ENCODE measurements around the gene SLC22A3.

Gene SLC22A3

DNA sequence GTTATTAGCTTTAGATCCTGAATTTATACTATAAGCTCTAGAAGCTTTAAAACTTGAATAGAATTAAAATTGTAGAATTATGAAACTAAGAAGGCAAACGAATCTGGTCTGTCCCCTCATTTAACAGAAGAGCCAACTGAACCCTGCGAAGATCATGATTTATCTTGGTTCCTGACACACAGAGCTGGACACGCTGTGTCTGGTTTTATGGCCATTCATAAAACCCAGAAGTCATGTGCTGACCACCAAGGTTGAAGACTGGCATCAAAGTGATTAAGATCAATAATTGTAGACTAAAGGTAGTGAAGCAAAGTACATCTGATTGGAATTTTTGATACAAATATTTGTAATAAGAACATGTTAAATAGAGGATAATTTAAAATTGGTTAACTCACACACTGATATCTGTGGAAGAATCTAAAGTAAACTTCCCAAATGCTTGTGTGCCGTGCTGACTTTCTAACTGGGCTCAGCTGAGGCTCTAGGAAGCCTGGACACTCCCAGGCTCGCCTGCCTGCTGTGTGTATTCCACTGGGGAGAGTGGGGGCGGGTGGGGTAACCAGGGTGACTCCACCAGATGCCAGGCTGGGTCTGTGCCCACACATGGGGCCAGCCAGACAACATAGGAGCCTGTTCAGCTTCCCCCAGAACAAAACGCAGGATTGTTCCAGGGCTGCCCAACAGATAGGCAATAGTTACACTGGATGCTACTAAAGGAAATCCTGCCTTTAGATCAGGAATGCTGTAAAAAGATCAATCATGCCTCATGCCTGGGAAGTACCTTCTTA is 42.1 kb upstream of the SLC22A3 start:
- TF ChIP-seq SUZ12 (IDR thresholded peaks at IDR 0.05; ENCODE audit: extremely low read depth, insufficient read depth, insufficient read length) (no peak), ZNF274 (IDR thresholded peaks at IDR 0.05; ENCODE audit: low read depth, low read length) (no peak), YY1 (IDR thresholded peaks at IDR 0.05; ENCODE audit: insufficient read depth, insufficient read length) (no peak)
- Histone ChIP-seq H3K9ac (ENCODE audit: insufficient read length, low read depth) (no peak overlapping the region), H3K36me3 (ENCODE audit: insufficient read depth, insufficient read length, low read length) (no peaks in the 10 kb centered on the region), H3K4me3 (ENCODE audit: insufficient read length, low read depth) (no peak overlapping the region), H3K4me1 (ENCODE audit: insufficient read depth, insufficient read length) (peaks cover 3% of the 10 kb centered on the region), H3K27me3 (ENCODE audit: insufficient read depth, insufficient read length) (no peaks in the 10 kb centered on the region), H3K9me3 (ENCODE audit: insufficient read depth, low read length) (peaks cover 35% of the 10 kb centered on the region)
- DNase-seq (ENCODE audit: low read depth, low spot score) = no peak

DNA sequence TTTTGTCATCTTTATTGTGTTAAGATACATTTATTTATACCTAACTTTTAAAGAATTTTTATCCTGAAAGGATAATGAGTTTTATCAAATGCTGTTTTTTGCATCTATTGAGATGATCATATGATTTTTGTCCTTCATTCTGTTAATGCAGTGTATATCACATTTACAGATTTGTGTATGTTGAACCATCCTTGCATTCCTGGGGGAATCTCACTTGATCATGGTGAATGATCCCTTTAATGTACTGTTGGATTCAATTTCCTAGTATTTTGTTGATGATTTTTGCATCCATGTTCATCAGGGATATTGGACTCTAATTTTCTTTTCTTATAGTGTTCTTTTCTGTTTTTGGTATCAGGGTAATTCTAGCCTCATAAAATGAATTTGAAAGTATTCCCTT is 38.5 kb upstream of the SLC22A3 start:
- no peak overlapping the region for H3K4me3 ChIP-seq (ENCODE audit: insufficient read length, low read depth)
- no peaks in the 10 kb centered on the region for H3K36me3 ChIP-seq (ENCODE audit: insufficient read depth, insufficient read length, low read length)
- no peak overlapping the region for H3K9ac ChIP-seq (ENCODE audit: insufficient read length, low read depth)
- DNase-seq (ENCODE audit: low read depth, low spot score) = no peak
- TF ChIP-seq SUZ12 (IDR thresholded peaks at IDR 0.05; ENCODE audit: extremely low read depth, insufficient read depth, insufficient read length) (no peak), YY1 (IDR thresholded peaks at IDR 0.05; ENCODE audit: insufficient read depth, insufficient read length) (no peak), ZNF274 (IDR thresholded peaks at IDR 0.05; ENCODE audit: low read depth, low read length) (no peak)
- peaks cover 50% of the 10 kb centered on the region for H3K9me3 ChIP-seq (ENCODE audit: insufficient read depth, low read length)
- H3K4me1 ChIP-seq (ENCODE audit: insufficient read depth, insufficient read length) = no peaks in the 10 kb centered on the region
- H3K27me3 ChIP-seq (ENCODE audit: insufficient read depth, insufficient read length) = no peaks in the 10 kb centered on the region

DNA sequence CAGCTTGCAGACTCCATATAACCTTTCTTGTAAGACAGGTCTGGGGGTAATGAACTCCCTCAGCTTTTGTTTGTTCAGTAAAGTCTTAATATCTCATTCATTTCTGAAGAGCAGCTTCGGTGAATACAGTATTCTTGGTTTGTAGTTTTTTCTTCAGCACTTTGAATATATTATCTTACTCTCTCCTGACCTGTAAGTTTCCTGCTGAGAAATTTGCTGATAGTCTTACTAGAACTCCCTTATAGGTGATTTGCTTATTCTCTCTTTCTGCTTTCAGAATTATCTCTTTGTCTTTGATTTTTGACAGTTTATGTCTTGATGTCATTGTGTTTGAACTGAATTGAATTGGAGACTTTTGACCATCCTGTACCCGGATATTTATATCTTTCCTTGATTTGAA is 35.3 kb upstream of the SLC22A3 start:
- TF ChIP-seq SUZ12 (IDR thresholded peaks at IDR 0.05; ENCODE audit: extremely low read depth, insufficient read depth, insufficient read length) = no peak
- no peak for TF ChIP-seq YY1 (IDR thresholded peaks at IDR 0.05; ENCODE audit: insufficient read depth, insufficient read length)
- no peak for TF ChIP-seq ZNF274 (IDR thresholded peaks at IDR 0.05; ENCODE audit: low read depth, low read length)
- Histone ChIP-seq H3K27me3 (ENCODE audit: insufficient read depth, insufficient read length) (no peaks in the 10 kb centered on the region), H3K9ac (ENCODE audit: insufficient read length, low read depth) (no peak overlapping the region), H3K4me1 (ENCODE audit: insufficient read depth, insufficient read length) (no peaks in the 10 kb centered on the region), H3K4me3 (ENCODE audit: insufficient read length, low read depth) (no peak overlapping the region), H3K36me3 (ENCODE audit: insufficient read depth, insufficient read length, low read length) (no peaks in the 10 kb centered on the region), H3K9me3 (ENCODE audit: insufficient read depth, low read length) (peaks cover 56% of the 10 kb centered on the region)
- DNase-seq (ENCODE audit: low read depth, low spot score) = no peak

DNA sequence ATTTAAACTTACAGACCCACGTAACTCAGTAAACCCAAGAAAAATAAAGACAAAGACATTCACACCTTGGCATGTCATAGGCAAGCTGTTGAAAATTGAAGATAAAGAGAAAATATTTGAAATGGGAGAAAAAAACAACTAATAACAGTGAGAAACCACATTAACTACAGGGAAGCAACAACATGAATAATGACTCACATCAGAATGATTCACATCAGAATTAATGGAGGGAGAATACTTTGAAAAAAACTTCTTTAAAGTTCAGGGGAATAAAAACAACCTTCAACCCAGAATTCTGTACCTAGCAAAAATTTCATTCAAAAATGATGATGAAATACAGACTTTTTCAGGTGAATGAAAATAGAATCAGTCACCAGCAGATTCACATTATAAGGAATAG is 32.9 kb upstream of the SLC22A3 start:
- H3K36me3 ChIP-seq (ENCODE audit: insufficient read depth, insufficient read length, low read length) = no peaks in the 10 kb centered on the region
- H3K27me3 ChIP-seq (ENCODE audit: insufficient read depth, insufficient read length) = no peaks in the 10 kb centered on the region
- no peak for DNase-seq (ENCODE audit: low read depth, low spot score)
- TF ChIP-seq YY1 (IDR thresholded peaks at IDR 0.05; ENCODE audit: insufficient read depth, insufficient read length) = no peak
- no peak for TF ChIP-seq ZNF274 (IDR thresholded peaks at IDR 0.05; ENCODE audit: low read depth, low read length)
- TF ChIP-seq SUZ12 (IDR thresholded peaks at IDR 0.05; ENCODE audit: extremely low read depth, insufficient read depth, insufficient read length) = no peak
- no peaks in the 10 kb centered on the region for H3K4me1 ChIP-seq (ENCODE audit: insufficient read depth, insufficient read length)
- H3K9me3 ChIP-seq (ENCODE audit: insufficient read depth, low read length) = peaks cover 42% of the 10 kb centered on the region
- no peak overlapping the region for H3K4me3 ChIP-seq (ENCODE audit: insufficient read length, low read depth)
- H3K9ac ChIP-seq (ENCODE audit: insufficient read length, low read depth) = no peak overlapping the region

DNA sequence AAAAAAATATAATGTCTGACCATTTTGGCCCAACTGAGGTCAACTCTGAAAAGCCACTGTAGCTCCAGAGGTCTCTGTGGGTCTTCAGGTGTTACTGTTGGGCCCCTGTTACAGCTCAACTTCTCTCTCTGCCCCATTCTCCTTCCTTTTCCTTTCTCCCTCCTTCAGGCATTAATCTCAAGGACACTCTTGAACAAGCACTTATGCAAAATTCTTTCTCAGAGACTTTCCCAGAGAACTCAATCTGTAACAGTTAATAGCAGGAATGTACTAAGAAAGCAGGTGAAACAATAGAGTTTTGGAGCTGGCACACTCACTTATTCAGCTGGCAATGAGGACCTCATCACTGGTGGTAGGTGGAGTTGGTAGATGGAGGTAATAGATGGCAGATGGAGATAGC is 31.9 kb upstream of the SLC22A3 start:
- no peak for TF ChIP-seq YY1 (IDR thresholded peaks at IDR 0.05; ENCODE audit: insufficient read depth, insufficient read length)
- no peak for TF ChIP-seq ZNF274 (IDR thresholded peaks at IDR 0.05; ENCODE audit: low read depth, low read length)
- no peak for TF ChIP-seq SUZ12 (IDR thresholded peaks at IDR 0.05; ENCODE audit: extremely low read depth, insufficient read depth, insufficient read length)
- H3K9ac ChIP-seq (ENCODE audit: insufficient read length, low read depth) = no peak overlapping the region
- H3K9me3 ChIP-seq (ENCODE audit: insufficient read depth, low read length) = peaks cover 35% of the 10 kb centered on the region
- H3K27me3 ChIP-seq (ENCODE audit: insufficient read depth, insufficient read length) = no peaks in the 10 kb centered on the region
- DNase-seq (ENCODE audit: low read depth, low spot score) = no peak
- no peaks in the 10 kb centered on the region for H3K4me1 ChIP-seq (ENCODE audit: insufficient read depth, insufficient read length)
- no peaks in the 10 kb centered on the region for H3K36me3 ChIP-seq (ENCODE audit: insufficient read depth, insufficient read length, low read length)
- H3K4me3 ChIP-seq (ENCODE audit: insufficient read length, low read depth) = no peak overlapping the region

DNA sequence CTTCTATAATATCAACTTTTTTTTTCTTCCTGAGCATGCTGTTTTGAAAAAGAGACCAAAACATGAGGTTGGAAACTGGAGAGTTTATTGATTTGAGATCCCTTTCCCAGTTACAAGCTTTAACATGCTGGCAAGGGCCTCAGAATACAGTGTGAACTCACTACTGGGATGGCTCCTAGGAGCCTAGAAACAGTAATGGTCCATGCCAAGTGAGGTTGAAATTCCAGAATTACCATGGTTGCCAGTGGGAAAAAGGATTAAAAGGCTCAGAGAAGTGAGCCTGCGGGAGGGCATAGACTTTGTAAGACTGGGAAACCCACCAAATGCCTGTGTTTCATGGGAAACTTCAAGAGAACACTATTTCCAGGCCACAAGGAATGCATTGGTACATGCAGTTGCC is 28.9 kb upstream of the SLC22A3 start:
- Histone ChIP-seq H3K27me3 (ENCODE audit: insufficient read depth, insufficient read length) (no peaks in the 10 kb centered on the region), H3K9ac (ENCODE audit: insufficient read length, low read depth) (no peak overlapping the region), H3K36me3 (ENCODE audit: insufficient read depth, insufficient read length, low read length) (no peaks in the 10 kb centered on the region), H3K9me3 (ENCODE audit: insufficient read depth, low read length) (peaks cover 15% of the 10 kb centered on the region), H3K4me3 (ENCODE audit: insufficient read length, low read depth) (no peak overlapping the region), H3K4me1 (ENCODE audit: insufficient read depth, insufficient read length) (no peaks in the 10 kb centered on the region)
- DNase-seq (ENCODE audit: low read depth, low spot score) = no peak
- no peak for TF ChIP-seq SUZ12 (IDR thresholded peaks at IDR 0.05; ENCODE audit: extremely low read depth, insufficient read depth, insufficient read length)
- no peak for TF ChIP-seq ZNF274 (IDR thresholded peaks at IDR 0.05; ENCODE audit: low read depth, low read length)
- TF ChIP-seq YY1 (IDR thresholded peaks at IDR 0.05; ENCODE audit: insufficient read depth, insufficient read length) = no peak

DNA sequence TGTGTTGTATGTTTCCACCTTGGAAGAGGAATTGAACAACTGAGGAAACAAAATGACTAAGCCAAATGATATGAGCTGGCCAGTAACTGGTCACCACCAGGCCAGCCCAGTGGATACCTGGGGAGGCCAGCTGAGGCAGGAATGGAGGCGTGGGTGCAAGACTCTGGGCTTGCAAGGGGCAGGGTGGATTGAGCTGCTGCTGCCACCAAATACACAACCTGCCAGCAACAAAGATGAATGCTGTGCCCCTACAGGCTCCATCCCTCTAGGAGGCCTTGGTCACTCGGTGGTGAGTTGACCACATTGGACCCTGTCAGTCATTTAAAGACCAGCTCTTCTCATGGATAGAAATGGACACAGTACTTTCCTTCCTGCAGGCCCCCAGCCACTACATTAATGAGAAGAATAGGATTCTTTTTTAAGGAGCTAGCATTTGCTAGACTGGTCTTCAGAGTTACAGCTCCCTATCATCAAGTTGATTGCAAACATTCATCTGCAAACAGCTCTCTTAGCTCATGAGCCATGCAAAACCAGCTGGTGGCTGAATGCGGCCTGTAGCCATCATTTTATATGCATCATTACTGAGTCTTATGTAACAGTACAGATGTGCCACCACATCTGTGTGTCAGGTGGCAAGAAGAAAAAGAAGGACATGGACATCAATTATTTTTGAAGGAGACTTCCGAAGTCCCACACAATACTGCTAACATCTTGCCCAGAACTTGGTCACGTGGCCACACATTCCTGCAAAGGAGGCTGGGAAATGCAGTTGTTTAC is 26.3 kb upstream of the SLC22A3 start:
- Histone ChIP-seq H3K27me3 (ENCODE audit: insufficient read depth, insufficient read length) (no peaks in the 10 kb centered on the region), H3K4me1 (ENCODE audit: insufficient read depth, insufficient read length) (peaks cover 2% of the 10 kb centered on the region), H3K9me3 (ENCODE audit: insufficient read depth, low read length) (peaks cover 14% of the 10 kb centered on the region), H3K4me3 (ENCODE audit: insufficient read length, low read depth) (no peak overlapping the region), H3K9ac (ENCODE audit: insufficient read length, low read depth) (no peak overlapping the region), H3K36me3 (ENCODE audit: insufficient read depth, insufficient read length, low read length) (no peaks in the 10 kb centered on the region)
- no peak for DNase-seq (ENCODE audit: low read depth, low spot score)
- no peak for TF ChIP-seq ZNF274 (IDR thresholded peaks at IDR 0.05; ENCODE audit: low read depth, low read length)
- no peak for TF ChIP-seq YY1 (IDR thresholded peaks at IDR 0.05; ENCODE audit: insufficient read depth, insufficient read length)
- TF ChIP-seq SUZ12 (IDR thresholded peaks at IDR 0.05; ENCODE audit: extremely low read depth, insufficient read depth, insufficient read length) = no peak
